Testis (tissue), 2 donors: Measurements from ENCODE around the gene RPS21.

ENCODE experiments used
- POLR2A ChIP-seq: fragments of 450-650 bp; IDR thresholded peaks from one replicate; pipeline ENCODE4 v1.6.1; 2017; ENCODE audit warnings: antibody characterized with exemption, mild to moderate bottlenecking, moderate library complexity
- TF ChIP-seq, protein P1 (sequence below), 3 experiments: fragments of 450-650 bp in 2 of 3; fragments of 200-600 bp in 1 of 3; sonication (generic) in 1 of 3; IDR thresholded peaks; one replicate each; pipeline ENCODE4 v1.5.1; 2016 to 2019; ENCODE audit warnings: antibody characterized with exemption in 3 of 3, mild to moderate bottlenecking in 2 of 3, moderate library complexity in 1 of 3

DNA sequence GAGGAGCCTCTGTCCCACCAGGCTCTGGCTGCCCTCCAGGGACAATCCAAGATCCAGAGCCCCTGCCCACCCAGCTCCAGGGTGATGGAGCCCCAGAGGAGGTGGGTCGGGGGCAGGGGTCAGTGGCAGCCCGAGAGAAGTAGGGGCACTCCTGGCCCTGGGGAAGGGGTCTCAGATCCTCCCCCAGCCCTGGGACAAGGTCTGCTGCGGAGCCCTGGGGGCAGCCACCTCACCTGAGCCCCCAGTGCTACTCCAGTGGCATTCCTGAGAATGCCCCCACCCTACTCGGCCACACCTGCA is 17.1 kb upstream of the RPS21 start:
- no peak for TF ChIP-seq POLR2A
- TF ChIP-seq, protein P1, sequence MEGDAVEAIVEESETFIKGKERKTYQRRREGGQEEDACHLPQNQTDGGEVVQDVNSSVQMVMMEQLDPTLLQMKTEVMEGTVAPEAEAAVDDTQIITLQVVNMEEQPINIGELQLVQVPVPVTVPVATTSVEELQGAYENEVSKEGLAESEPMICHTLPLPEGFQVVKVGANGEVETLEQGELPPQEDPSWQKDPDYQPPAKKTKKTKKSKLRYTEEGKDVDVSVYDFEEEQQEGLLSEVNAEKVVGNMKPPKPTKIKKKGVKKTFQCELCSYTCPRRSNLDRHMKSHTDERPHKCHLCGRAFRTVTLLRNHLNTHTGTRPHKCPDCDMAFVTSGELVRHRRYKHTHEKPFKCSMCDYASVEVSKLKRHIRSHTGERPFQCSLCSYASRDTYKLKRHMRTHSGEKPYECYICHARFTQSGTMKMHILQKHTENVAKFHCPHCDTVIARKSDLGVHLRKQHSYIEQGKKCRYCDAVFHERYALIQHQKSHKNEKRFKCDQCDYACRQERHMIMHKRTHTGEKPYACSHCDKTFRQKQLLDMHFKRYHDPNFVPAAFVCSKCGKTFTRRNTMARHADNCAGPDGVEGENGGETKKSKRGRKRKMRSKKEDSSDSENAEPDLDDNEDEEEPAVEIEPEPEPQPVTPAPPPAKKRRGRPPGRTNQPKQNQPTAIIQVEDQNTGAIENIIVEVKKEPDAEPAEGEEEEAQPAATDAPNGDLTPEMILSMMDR (IDR thresholded peaks at IDR 0.05), result no peak
